HFF-Myc (cell line): ENCODE data around the gene GJA8.
"Not testable (repeated sequence)": the region's sequence is repeated elsewhere in the genome, so short reads cannot be mapped to it uniquely, and the experiment has no call there.

Source experiments
- DNase-seq: peaks from one replicate; pipeline ENCODE4 v3.0.0-alpha.2; 2011; ENCODE audit warnings: low read depth; ENCODE audit errors: extremely low read depth
- H3K4me3 ChIP-seq: replicated peaks from 2 replicates; pipeline ENCODE4 v1.5.1; 2011; ENCODE audit warnings: low read depth, mild to moderate bottlenecking, control low read depth, low read length
- CTCF ChIP-seq: IDR thresholded peaks from 2 replicates; pipeline ENCODE4 v1.5.1; 2012; ENCODE audit warnings: mild to moderate bottlenecking, low read depth, low read length, control low read depth; ENCODE audit errors: missing control alignments

The GJA8 gene

GRCh38 chr1:147902253-147902845 is at the start of gene GJA8:
GJA8 (plus strand) TSS chr1:147902795; CDS start chr1:147907956, 5,161 bp downstream.
- DNase-seq, result no peak
- no peak for TF ChIP-seq CTCF
- no peak within 1 kb of the TSS for H3K4me3 ChIP-seq

- TF ChIP-seq CTCF, result no peak
- DNase-seq, result no peak
- no peak overlapping the region for H3K4me3 ChIP-seq
Measured at GRCh38 chr1:147853391-147853790, 49.2 kb upstream of the GJA8 start.

GRCh38 chr1:147854989-147855388 is 47.6 kb upstream of the GJA8 start:
- DNase-seq, H3K4me3 ChIP-seq: not testable (repeated sequence)

- H3K4me3 ChIP-seq, DNase-seq: not testable (repeated sequence)
Measured at GRCh38 chr1:147855996-147856395, 46.6 kb upstream of the GJA8 start.

GRCh38 chr1:147867204-147867603 is 35.4 kb upstream of the GJA8 start:
- H3K4me3 ChIP-seq, DNase-seq: not testable (repeated sequence)

- TF ChIP-seq CTCF, result no peak
- no peak for DNase-seq
- no peak overlapping the region for H3K4me3 ChIP-seq
Measured at GRCh38 chr1:147878022-147878421, 24.6 kb upstream of the GJA8 start.

- TF ChIP-seq CTCF, result no peak
- no peak overlapping the region for H3K4me3 ChIP-seq
- DNase-seq, result no peak
Measured at GRCh38 chr1:147879911-147880310, 22.7 kb upstream of the GJA8 start.

- no peak for TF ChIP-seq CTCF
- H3K4me3 ChIP-seq, result no peak overlapping the region
- no peak for DNase-seq
Measured at GRCh38 chr1:147882535-147882934, 20.1 kb upstream of the GJA8 start.
